Measurements from ENCODE around the gene UPP1.

DNA sequence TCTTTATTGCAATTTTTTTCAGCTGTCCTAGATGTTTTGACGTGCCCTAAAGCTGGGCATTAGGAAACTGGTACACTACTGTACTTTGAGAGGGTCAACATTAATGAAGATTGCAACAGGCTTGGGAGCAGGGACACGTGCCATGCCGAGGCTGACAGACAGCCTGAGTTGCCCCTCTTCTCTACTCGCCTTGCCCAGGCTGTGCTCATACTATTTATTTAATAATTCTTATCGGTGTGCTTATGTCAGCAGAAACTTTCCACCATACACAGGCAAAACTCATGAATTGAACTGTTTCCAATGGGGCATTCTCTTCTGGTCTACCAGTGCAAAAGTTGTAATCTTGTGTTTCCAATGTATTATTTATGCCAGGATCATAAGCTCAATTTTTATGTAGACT lies 29.4 kb upstream of the UPP1 start:
- no peak for TF ChIP-seq CTCF (IDR thresholded peaks at IDR 0.05; ENCODE audit: poor library complexity, severe bottlenecking)
- TF ChIP-seq EP300 (conservative IDR thresholded peaks at IDR 0.05; ENCODE audit: poor library complexity, severe bottlenecking) = no peak
- TF ChIP-seq POLR2AphosphoS5 (IDR thresholded peaks at IDR 0.05) = no peak
- no peak for TF ChIP-seq RAD21 (conservative IDR thresholded peaks at IDR 0.05)
- TF ChIP-seq EZH2 (IDR thresholded peaks at IDR 0.05; ENCODE audit: borderline replicate concordance, insufficient read depth, low read length, poor library complexity, severe bottlenecking) = no peak
